Measurements from ENCODE around the gene IRX4.
"Not testable (repeated sequence)": the region's sequence is repeated elsewhere in the genome, so short reads cannot be mapped to it uniquely, and the experiment has no call there.

IRX4 gene

GRCh38 chr5:1856596-1857255 lies 26.0 kb downstream of the IRX4 start:
- DNase-seq: no peak

GRCh38 chr5:1855596-1855995 lies 27.1 kb downstream of the IRX4 start:
- DNase-seq: no peak

GRCh38 chr5:1855075-1855474 lies 27.6 kb downstream of the IRX4 start:
- DNase-seq: no peak

- no peak for DNase-seq
Observed at GRCh38 chr5:1853531-1853930, 29.2 kb downstream of the IRX4 start.

GRCh38 chr5:1852324-1852947 lies 30.3 kb downstream of the IRX4 start:
- no peak for DNase-seq

- no peak for DNase-seq
Observed at GRCh38 chr5:1851290-1851934, 31.3 kb downstream of the IRX4 start.

- no peak for DNase-seq
Observed at GRCh38 chr5:1850324-1851154, 32.2 kb downstream of the IRX4 start.

- DNase-seq: no peak
Observed at GRCh38 chr5:1847611-1848010, 35.1 kb downstream of the IRX4 start.

GRCh38 chr5:1847056-1847455 lies 35.7 kb downstream of the IRX4 start:
- DNase-seq: no peak

GRCh38 chr5:1846583-1846982 lies 36.1 kb downstream of the IRX4 start:
- no peak for DNase-seq

GRCh38 chr5:1845696-1846095 lies 37.0 kb downstream of the IRX4 start:
- no peak for DNase-seq

- DNase-seq: no peak
Observed at GRCh38 chr5:1844708-1845436, 37.9 kb downstream of the IRX4 start.

- not testable (repeated sequence) for DNase-seq
Observed at GRCh38 chr5:1843761-1844160, 39.0 kb downstream of the IRX4 start.

GRCh38 chr5:1842004-1842819 lies 40.5 kb downstream of the IRX4 start:
- DNase-seq: no peak

GRCh38 chr5:1840741-1841521 lies 41.8 kb downstream of the IRX4 start:
- DNase-seq: no peak

GRCh38 chr5:1840071-1840547 lies 42.6 kb downstream of the IRX4 start:
- DNase-seq: no peak

GRCh38 chr5:1838013-1838412 lies 44.7 kb downstream of the IRX4 start:
- no peak for DNase-seq

- no peak for DNase-seq
Observed at GRCh38 chr5:1836891-1837880, 45.5 kb downstream of the IRX4 start.

- no peak for DNase-seq
Observed at GRCh38 chr5:1836176-1836890, 46.4 kb downstream of the IRX4 start.

Data from T-helper 2 cell (primary cell).